ENCODE results near the gene DERA.

DNA sequence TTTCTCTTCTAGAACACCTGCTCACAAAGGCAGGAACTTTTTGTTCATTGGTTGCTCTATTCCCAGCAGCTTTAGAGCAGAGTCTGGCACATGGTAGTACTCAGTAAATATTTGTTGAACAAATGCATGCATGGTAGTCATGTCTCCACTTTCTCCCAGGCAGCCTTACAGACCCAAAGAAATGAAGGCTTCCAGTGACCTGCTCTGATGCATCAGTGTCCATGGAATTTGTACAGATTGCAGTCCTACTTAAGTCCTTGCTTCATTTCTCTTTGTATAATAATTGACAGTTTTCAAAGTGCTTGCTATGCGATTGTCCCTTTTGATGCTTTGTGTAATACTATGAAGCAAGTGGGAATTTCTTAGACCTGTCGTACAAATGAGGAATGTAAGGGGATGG is 119.6 kb downstream of the DERA start:
- TF ChIP-seq BORCS8-MEF2B (CRISPR knock-in tag; IDR thresholded peaks at IDR 0.05) (no peak), ZNF589 (CRISPR knock-in tag; conservative IDR thresholded peaks at IDR 0.05) (no peak), KLF11 (CRISPR knock-in tag; IDR thresholded peaks at IDR 0.05) (no peak), CBX1 (IDR thresholded peaks at IDR 0.05; ENCODE audit: low read depth) (no peak), ZNF629 (CRISPR knock-in tag; conservative IDR thresholded peaks at IDR 0.05) (no peak)
- TF ChIP-seq, protein P1, sequence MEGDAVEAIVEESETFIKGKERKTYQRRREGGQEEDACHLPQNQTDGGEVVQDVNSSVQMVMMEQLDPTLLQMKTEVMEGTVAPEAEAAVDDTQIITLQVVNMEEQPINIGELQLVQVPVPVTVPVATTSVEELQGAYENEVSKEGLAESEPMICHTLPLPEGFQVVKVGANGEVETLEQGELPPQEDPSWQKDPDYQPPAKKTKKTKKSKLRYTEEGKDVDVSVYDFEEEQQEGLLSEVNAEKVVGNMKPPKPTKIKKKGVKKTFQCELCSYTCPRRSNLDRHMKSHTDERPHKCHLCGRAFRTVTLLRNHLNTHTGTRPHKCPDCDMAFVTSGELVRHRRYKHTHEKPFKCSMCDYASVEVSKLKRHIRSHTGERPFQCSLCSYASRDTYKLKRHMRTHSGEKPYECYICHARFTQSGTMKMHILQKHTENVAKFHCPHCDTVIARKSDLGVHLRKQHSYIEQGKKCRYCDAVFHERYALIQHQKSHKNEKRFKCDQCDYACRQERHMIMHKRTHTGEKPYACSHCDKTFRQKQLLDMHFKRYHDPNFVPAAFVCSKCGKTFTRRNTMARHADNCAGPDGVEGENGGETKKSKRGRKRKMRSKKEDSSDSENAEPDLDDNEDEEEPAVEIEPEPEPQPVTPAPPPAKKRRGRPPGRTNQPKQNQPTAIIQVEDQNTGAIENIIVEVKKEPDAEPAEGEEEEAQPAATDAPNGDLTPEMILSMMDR (CRISPR knock-in tag; IDR thresholded peaks at IDR 0.05), result no peak

Measured in HepG2 (cell line).